HG02943 (cell line): ENCODE results near the gene PLA2G2D.

Experiments
- ATAC-seq: cut with Tn5 transposase; IDR thresholded peaks from one replicate; pipeline ENCODE4 v1.9.1; 2021; ENCODE audit warnings: mild to moderate bottlenecking, low read depth, moderate library complexity; ENCODE audit not compliant: unreplicated experiment

Gene PLA2G2D

GRCh38 chr1:20093303-20093702 lies 26.0 kb downstream of the PLA2G2D start:
- no peak for ATAC-seq

GRCh38 chr1:20090641-20091040 lies 28.7 kb downstream of the PLA2G2D start:
- no peak for ATAC-seq

- ATAC-seq = no peak
Observed at GRCh38 chr1:20090119-20090518, 29.2 kb downstream of the PLA2G2D start.

GRCh38 chr1:20089328-20090077 lies 29.8 kb downstream of the PLA2G2D start:
- no peak for ATAC-seq

GRCh38 chr1:20087668-20088067 lies 31.7 kb downstream of the PLA2G2D start:
- ATAC-seq = no peak

- no peak for ATAC-seq
Observed at GRCh38 chr1:20086800-20087199, 32.5 kb downstream of the PLA2G2D start.

- ATAC-seq = no peak
Observed at GRCh38 chr1:20083178-20083944, 36.0 kb downstream of the PLA2G2D start.

GRCh38 chr1:20082772-20083171 lies 36.6 kb downstream of the PLA2G2D start:
- ATAC-seq = no peak

GRCh38 chr1:20081353-20081810 lies 38.0 kb downstream of the PLA2G2D start:
- ATAC-seq = no peak

- ATAC-seq = no peak
Observed at GRCh38 chr1:20080441-20081352, 38.6 kb downstream of the PLA2G2D start.

GRCh38 chr1:20079661-20080305 lies 39.6 kb downstream of the PLA2G2D start:
- ATAC-seq = no peak

- no peak for ATAC-seq
Observed at GRCh38 chr1:20078711-20079110, 40.6 kb downstream of the PLA2G2D start.

- no peak for ATAC-seq
Observed at GRCh38 chr1:20078171-20078651, 41.1 kb downstream of the PLA2G2D start.

GRCh38 chr1:20076710-20077461 lies 42.5 kb downstream of the PLA2G2D start:
- ATAC-seq = no peak

- ATAC-seq = no peak
Observed at GRCh38 chr1:20076223-20076622, 43.1 kb downstream of the PLA2G2D start.

- ATAC-seq = no peak
Observed at GRCh38 chr1:20075345-20075744, 44.0 kb downstream of the PLA2G2D start.

GRCh38 chr1:20074725-20075171 lies 44.6 kb downstream of the PLA2G2D start:
- ATAC-seq = no peak

GRCh38 chr1:20074055-20074724 lies 45.1 kb downstream of the PLA2G2D start:
- no peak for ATAC-seq

- no peak for ATAC-seq
Observed at GRCh38 chr1:20073256-20073655, 46.1 kb downstream of the PLA2G2D start.
